Smooth muscle cell (in vitro differentiated cells): ENCODE results near the gene HTR3A. TPM values are rescaled to one million over a fixed set of nuclear protein-coding genes. Genes with fewer than 3 reads are reported as not detected.

ENCODE experiments used
- DNase-seq: peaks from one replicate; lab custom pipeline; 2025; ENCODE audit not compliant: unreplicated experiment; lab: John Stamatoyannopoulos, UW
- H2AFZ ChIP-seq: fragments of 200-600 bp; sonication (generic); 2 replicates; pipeline ENCODE4 v1.6.0; 2016; ENCODE audit warnings: antibody characterized with exemption, low read depth, mild to moderate bottlenecking
- H3F3A ChIP-seq: fragments of 200-600 bp; sonication (generic); 2 replicates; pipeline ENCODE4 v1.6.0; 2017; ENCODE audit warnings: antibody characterized with exemption, low read depth
- H3K27ac ChIP-seq: fragments of 200-600 bp; sonication (generic); 2 replicates; pipeline ENCODE4 v1.5.1; 2016; ENCODE audit warnings: low read depth, mild to moderate bottlenecking
- H3K27me3 ChIP-seq: fragments of 200-600 bp; sonication (generic); 2 replicates; pipeline ENCODE4 v1.6.1; 2016; ENCODE audit warnings: low read depth, mild to moderate bottlenecking
- H3K36me3 ChIP-seq: fragments of 200-600 bp; sonication (generic); 2 replicates; pipeline ENCODE4 v1.5.1; 2016; ENCODE audit warnings: low read depth
- H3K4me1 ChIP-seq: fragments of 200-600 bp; sonication (generic); 2 replicates; pipeline ENCODE4 v1.5.1; 2016; ENCODE audit warnings: low read depth
- H3K4me2 ChIP-seq: fragments of 200-600 bp; sonication (generic); 2 replicates; pipeline ENCODE4 v1.6.0; 2016; ENCODE audit warnings: mild to moderate bottlenecking
- H3K4me3 ChIP-seq: fragments of 200-600 bp; sonication (generic); 2 replicates; pipeline ENCODE4 v1.5.1; 2016; ENCODE audit warnings: mild to moderate bottlenecking
- H3K79me2 ChIP-seq: fragments of 200-600 bp; sonication (generic); 2 replicates; pipeline ENCODE4 v1.6.0; 2016; ENCODE audit warnings: low read depth, mild to moderate bottlenecking
- H3K9ac ChIP-seq: fragments of 200-600 bp; sonication (generic); 2 replicates; pipeline ENCODE4 v1.6.0; 2016; ENCODE audit warnings: low read depth
- H3K9me3 ChIP-seq: fragments of 200-600 bp; sonication (generic); replicated peaks from 2 replicates; pipeline ENCODE4 v1.5.1; 2016; ENCODE audit warnings: low read depth
- H4K20me1 ChIP-seq: fragments of 200-600 bp; sonication (generic); 2 replicates; pipeline ENCODE4 v1.6.0; 2016; ENCODE audit warnings: low read depth
- WGBS: methylation state at CpG from one replicate; pipeline ENCODE4 v1.1.7; 2016; ENCODE audit warnings: low lambda C conversion rate; 5-methylcytosine and 5-hydroxymethylcytosine counted together
- polyA plus RNA-seq: library from polyadenylated mRNA; unstranded; fragments of >200 nt; fragmentation: Nextera tagmentation; extraction: Ambion mirVana; gene quantifications from 2 replicates; pipeline ENCODE4 v1.2.1, GENCODE V29; 2016
- total RNA-seq: library from RNA; depleted of rRNA; stranded (reverse); fragments of >200 nt; gene quantifications from 2 replicates; pipeline ENCODE4 v1.2.3, GENCODE V29; 2014
- TF ChIP-seq, protein P1 (sequence below): fragments of 200-600 bp; sonication (generic); IDR thresholded peaks from 2 replicates; pipeline ENCODE4 v1.5.1; 2017; ENCODE audit warnings: borderline replicate concordance, mild to moderate bottlenecking, antibody characterized with exemption; ENCODE audit not compliant: insufficient read depth, poor library complexity, severe bottlenecking

Gene HTR3A
- total and polyA plus RNA-seq, 2 experiments from 2014 or later = not detected

DNA sequence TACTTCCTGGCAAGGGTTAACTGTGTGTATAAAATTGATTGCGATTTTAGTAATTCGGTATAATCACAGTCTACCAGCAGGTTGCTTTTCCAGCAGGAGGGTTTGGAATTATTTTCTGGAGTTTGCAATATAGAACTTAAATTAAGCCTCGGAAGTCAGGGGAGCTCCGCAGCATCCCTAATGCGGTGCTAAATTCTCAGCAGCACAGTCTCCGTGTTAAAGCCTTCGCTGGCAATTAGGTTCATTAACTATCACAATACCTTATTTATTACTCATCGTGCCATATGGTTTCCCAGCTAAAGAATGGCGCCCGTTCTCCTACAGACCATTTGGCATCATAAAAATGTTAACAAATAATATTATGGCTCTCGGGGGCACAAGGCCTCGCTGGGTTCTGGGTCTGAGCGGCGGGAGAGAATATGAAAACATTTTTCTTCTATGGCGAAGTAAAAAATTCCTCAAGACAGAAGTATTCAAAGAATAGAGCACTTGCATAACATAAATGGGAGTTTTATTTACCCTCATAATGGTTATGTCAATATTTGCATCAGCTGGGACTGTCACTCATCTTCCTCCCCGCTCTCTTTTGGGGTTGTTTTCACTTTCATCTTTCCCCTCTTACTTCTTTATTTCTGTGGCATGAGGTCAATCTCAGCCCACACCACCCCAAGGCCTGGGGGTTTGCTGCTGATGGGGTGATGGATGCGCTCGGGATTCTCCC, 56.5 kb downstream of the HTR3A start:
- no peak for DNase-seq
- WGBS = 91% methylated on average over 18 of the region's 18 CpGs
- H4K20me1 ChIP-seq = no peaks in the 10 kb centered on the region
- peaks cover 66% of the 10 kb centered on the region for H3K27me3 ChIP-seq
- TF ChIP-seq, protein P1, sequence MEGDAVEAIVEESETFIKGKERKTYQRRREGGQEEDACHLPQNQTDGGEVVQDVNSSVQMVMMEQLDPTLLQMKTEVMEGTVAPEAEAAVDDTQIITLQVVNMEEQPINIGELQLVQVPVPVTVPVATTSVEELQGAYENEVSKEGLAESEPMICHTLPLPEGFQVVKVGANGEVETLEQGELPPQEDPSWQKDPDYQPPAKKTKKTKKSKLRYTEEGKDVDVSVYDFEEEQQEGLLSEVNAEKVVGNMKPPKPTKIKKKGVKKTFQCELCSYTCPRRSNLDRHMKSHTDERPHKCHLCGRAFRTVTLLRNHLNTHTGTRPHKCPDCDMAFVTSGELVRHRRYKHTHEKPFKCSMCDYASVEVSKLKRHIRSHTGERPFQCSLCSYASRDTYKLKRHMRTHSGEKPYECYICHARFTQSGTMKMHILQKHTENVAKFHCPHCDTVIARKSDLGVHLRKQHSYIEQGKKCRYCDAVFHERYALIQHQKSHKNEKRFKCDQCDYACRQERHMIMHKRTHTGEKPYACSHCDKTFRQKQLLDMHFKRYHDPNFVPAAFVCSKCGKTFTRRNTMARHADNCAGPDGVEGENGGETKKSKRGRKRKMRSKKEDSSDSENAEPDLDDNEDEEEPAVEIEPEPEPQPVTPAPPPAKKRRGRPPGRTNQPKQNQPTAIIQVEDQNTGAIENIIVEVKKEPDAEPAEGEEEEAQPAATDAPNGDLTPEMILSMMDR = no peak
- H3K9ac ChIP-seq = no peak overlapping the region
- peaks cover 2% of the 10 kb centered on the region for H3K4me1 ChIP-seq
- no peak overlapping the region for H3K4me2 ChIP-seq
- H3F3A ChIP-seq = no peaks in the 10 kb centered on the region
- no peaks in the 10 kb centered on the region for H3K36me3 ChIP-seq
- no peaks in the 10 kb centered on the region for H3K9me3 ChIP-seq
- no peak overlapping the region for H3K27ac ChIP-seq
- no peak overlapping the region for H2AFZ ChIP-seq
- H3K4me3 ChIP-seq = no peak overlapping the region
- no peaks in the 10 kb centered on the region for H3K79me2 ChIP-seq

GRCh38 chr11:114031967-114032320, 57.0 kb downstream of the HTR3A start:
- WGBS = 88% methylated on average over 5 of the region's 5 CpGs
- Histone ChIP-seq H3F3A (no peaks in the 10 kb centered on the region), H4K20me1 (no peaks in the 10 kb centered on the region), H3K27ac (no peak overlapping the region), H3K9ac (no peak overlapping the region), H3K4me1 (peaks cover 7% of the 10 kb centered on the region), H3K36me3 (no peaks in the 10 kb centered on the region), H3K4me2 (no peak overlapping the region), H3K27me3 (peaks cover 72% of the 10 kb centered on the region), H3K79me2 (no peaks in the 10 kb centered on the region), H3K4me3 (no peak overlapping the region), H2AFZ (no peak overlapping the region), H3K9me3 (no peaks in the 10 kb centered on the region)
- no peak for DNase-seq
- TF ChIP-seq, protein P1 = no peak

DNA sequence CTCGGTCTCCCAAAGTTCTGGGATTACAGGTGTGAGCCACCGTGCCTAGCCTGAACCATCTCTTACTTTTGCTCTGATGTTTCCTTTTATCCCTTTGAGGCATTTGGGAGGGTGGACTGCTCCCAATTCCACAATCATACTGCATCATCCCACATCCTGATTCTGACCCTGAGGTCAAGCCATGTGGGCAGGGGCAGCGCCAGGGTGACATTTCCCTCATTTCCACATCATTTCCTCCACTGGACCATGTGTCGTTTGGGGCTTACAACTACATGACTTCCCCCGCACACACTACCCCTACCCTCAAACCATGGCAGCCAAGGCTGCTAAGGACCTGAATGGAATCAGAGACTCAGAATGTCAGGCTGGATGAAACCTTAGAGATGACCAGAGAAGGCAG, 58.2 kb downstream of the HTR3A start:
- no peak overlapping the region for H3K4me2 ChIP-seq
- no peak for DNase-seq
- TF ChIP-seq, protein P1 = no peak
- H3K9ac ChIP-seq = no peak overlapping the region
- no peak overlapping the region for H3K27ac ChIP-seq
- no peaks in the 10 kb centered on the region for H3K36me3 ChIP-seq
- no peak overlapping the region for H3K4me3 ChIP-seq
- peaks cover 7% of the 10 kb centered on the region for H3K4me1 ChIP-seq
- H3K79me2 ChIP-seq = no peaks in the 10 kb centered on the region
- H3K9me3 ChIP-seq = no peaks in the 10 kb centered on the region
- no peaks in the 10 kb centered on the region for H3F3A ChIP-seq
- WGBS = 91% methylated on average over 5 of the region's 5 CpGs
- no peaks in the 10 kb centered on the region for H4K20me1 ChIP-seq
- peaks cover 71% of the 10 kb centered on the region for H3K27me3 ChIP-seq
- no peak overlapping the region for H2AFZ ChIP-seq

GRCh38 chr11:114033572-114033971, 58.7 kb downstream of the HTR3A start:
- no peak for DNase-seq
- Histone ChIP-seq H3K9ac (no peak overlapping the region), H2AFZ (no peak overlapping the region), H3K4me2 (no peak overlapping the region), H3K27ac (no peak overlapping the region), H3F3A (no peaks in the 10 kb centered on the region), H4K20me1 (no peaks in the 10 kb centered on the region), H3K4me1 (peaks cover 7% of the 10 kb centered on the region), H3K27me3 (peaks cover 67% of the 10 kb centered on the region), H3K9me3 (no peaks in the 10 kb centered on the region), H3K4me3 (no peak overlapping the region), H3K79me2 (no peaks in the 10 kb centered on the region), H3K36me3 (no peaks in the 10 kb centered on the region)
- TF ChIP-seq, protein P1 = no peak
- 75% methylated on average over 2 of the region's 2 CpGs for WGBS
